GM10248 (cell line): ENCODE results near the gene KISS1R.

Source experiments
- CTCF ChIA-PET: fragments of 300-600 bp; sonication (Branson Sonifier 250); formaldehyde crosslinking; extraction: SDS; loops from one replicate; lab custom pipeline; 2021; ENCODE audit warnings: antibody characterized with exemption; lab: Yijun Ruan, JAX
- POLR2A ChIA-PET: fragments of 350-650 bp; sonication (Branson Sonifier 250); formaldehyde crosslinking; extraction: SDS; loops from one replicate; lab custom pipeline; 2020; ENCODE audit warnings: antibody characterized with exemption; lab: Yijun Ruan, JAX
- DNase-seq: peaks from one replicate; pipeline ENCODE4 v3.0.0; 2012; ENCODE audit errors: extremely low spot score
- TF ChIP-seq, protein P1 (sequence below): IDR thresholded peaks from 2 replicates; pipeline ENCODE4 v1.5.1; 2012; ENCODE audit warnings: mild to moderate bottlenecking, low read depth; ENCODE audit errors: extremely low read depth, missing control alignments, control extremely low read depth

KISS1R gene

DNA sequence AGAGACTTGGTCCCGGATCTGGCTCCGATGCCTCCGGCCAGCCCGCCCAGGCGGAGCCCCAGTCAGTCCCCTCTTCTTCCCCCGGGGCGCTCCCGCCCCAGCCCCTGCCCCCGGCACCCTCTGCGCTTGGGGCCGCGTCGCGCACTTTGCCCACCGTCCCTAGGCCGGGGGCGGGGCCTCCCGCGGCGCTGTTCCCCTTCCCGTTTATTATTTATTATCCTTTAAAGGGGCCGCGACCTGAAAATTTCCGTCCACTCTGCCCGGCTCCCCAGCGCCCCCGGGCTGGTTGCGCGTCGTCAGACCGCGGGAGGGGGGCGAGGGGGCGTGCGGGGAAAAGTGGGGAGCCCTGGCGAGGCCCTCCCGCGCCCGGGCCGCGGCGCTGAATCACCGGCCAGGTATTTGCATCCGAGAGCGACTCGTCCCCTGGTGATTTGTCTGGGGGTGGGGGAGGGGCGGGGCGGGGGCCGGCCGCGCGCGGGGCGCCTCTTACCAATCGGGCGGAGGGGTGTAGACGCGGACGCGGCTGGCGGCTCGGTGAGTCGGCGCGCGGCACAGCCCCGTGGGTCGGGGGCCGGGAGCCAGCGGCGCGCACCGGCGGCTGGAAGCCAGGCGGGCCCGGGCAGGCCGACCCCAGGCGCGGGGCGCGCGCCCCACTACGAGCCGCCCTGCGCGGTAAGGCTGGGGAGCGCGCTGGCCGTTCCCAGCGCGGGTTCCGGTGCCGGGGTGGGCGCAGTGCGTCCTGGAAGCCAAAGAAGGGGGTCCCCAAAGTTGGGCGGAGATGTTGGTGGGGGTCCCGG lies 8.6 kb downstream of the KISS1R start, which contains the start of gene ARID3A:
Gene ARID3A (plus strand): TSS at position 510 of the 797 bp plus-strand sequence. CDS start 3,494 bp downstream, outside the sequence.
- peak; percentile 88 for DNase-seq
- TF ChIP-seq, protein P1, sequence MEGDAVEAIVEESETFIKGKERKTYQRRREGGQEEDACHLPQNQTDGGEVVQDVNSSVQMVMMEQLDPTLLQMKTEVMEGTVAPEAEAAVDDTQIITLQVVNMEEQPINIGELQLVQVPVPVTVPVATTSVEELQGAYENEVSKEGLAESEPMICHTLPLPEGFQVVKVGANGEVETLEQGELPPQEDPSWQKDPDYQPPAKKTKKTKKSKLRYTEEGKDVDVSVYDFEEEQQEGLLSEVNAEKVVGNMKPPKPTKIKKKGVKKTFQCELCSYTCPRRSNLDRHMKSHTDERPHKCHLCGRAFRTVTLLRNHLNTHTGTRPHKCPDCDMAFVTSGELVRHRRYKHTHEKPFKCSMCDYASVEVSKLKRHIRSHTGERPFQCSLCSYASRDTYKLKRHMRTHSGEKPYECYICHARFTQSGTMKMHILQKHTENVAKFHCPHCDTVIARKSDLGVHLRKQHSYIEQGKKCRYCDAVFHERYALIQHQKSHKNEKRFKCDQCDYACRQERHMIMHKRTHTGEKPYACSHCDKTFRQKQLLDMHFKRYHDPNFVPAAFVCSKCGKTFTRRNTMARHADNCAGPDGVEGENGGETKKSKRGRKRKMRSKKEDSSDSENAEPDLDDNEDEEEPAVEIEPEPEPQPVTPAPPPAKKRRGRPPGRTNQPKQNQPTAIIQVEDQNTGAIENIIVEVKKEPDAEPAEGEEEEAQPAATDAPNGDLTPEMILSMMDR, result no peak
- ChIA-PET POLR2A (no interaction called here), CTCF (interaction anchor here (1.8 to 7.1 kb wide), 2 partner anchors 21 to 59 kb away, joined by 3 to 136 read pairs; partner anchors contain the start of gene WDR18)

DNA sequence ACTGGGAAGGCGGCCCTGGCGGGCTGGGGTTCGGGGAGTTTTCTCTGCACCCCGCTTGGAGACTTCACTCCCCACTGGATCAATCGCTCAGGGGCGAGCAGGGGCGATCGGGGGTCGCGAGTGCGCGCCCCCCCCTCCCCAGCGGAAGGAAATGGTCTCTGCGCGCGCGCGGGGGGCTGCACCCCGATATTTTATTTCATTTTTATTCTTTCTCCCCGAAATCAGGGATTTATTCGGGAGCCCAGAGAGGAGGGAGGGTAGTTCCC lies 9.1 kb downstream of the KISS1R start:
- ChIA-PET POLR2A (no interaction called here), CTCF (no interaction called here)
- TF ChIP-seq, protein P1, result no peak
- DNase-seq, result no peak

DNA sequence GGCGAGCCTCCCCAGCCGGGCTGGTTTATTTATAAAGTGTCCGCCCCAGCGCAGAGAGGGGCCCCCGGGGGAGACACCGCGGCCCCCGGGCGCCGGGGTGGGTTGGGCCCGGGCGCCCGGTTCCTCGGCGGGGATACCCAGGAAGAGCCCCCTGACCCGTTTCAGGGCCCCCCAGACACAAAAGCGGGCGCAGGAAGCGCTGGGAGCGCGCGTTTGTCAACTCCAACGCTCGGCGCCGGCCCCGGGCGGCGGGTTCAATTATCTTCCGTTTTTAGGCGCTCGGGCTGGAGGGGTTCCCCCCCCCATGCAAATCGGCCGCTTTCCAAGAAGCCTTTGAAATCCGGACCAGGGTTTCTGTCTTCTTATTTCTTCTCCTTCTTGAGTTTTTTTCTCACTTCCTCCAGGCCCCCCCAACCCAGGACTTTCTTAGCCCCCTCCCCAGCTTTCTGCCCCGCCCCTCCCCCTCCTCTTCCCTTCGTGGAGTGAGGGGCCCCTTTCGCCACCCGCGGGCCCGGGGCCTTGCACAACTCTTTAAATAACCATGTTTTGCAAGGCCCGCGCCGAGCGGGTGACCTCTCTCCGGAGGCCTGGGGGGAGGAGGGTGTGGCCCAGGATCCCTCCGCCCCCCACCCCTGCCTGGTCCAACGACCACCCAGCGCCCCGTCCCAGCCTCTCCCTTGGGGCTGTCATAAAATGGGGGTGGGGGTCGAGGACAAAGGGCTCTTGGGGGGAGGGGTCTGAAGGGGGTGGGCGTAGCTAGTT lies 9.6 kb downstream of the KISS1R start:
- CTCF ChIA-PET, result interaction anchor here (1.1 kb wide), 1 partner anchor 58 kb away, joined by 4 read pairs; the partner anchor contains the start of gene WDR18
- TF ChIP-seq, protein P1, result no peak
- DNase-seq, result peak; percentile 75
- POLR2A ChIA-PET, result no interaction called here

DNA sequence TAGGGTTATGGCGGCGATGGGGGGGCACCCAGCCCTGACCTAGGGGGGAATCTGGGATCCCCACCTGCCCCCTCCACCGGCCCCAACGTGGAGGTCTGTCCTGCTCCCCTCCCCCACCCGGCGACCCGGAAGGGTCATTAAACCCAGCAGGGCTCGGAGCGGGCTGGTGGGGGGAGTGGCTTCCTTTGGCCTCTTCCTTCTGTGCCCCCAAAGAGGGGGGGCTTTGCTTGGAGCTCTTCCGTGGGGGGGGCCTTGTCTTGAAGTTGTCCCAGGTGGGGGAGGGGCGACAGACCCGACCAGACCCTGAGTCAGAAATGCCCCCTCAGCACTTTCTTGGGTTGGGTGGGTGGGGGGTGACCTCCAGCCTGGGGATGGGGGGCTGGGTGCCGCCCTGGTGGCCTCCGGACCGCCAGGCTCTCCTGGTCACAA lies 10.2 kb downstream of the KISS1R start:
- ChIA-PET POLR2A (no interaction called here), CTCF (interaction anchor here (1.1 kb wide), 1 partner anchor 57 kb away, joined by 4 read pairs; the partner anchor contains the start of gene WDR18)
- no peak for DNase-seq
- TF ChIP-seq, protein P1, result no peak

DNA sequence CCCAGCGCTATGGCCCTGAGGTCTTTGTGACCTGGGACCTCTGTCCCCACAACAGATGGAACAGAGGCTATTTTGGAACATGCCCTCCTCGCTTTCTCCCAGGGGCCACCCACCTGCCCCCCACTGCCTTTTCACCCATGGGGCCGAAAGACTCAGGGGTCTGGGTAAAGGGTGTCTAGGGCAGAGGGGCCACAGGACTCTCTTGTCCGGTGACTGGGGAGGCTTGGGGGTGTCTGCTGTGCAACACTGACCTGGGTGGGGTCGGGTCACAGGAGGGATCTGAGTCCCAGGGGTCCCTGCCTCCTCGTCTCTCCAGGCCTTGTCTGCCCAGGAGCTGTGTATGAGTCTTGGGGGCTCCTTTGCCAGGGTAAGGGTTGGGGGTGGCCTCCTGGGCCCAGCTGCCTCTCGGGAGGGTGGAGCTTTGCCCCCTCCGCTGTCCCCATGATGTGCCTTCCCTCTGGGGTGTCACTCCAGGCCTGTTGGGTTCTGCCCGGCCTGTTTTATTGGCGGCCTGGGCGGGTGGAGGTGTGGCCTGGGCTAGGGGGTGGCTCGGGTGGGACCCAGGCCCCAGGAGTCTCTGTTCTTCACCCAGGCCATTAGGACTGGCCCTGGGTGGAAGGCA lies 10.8 kb downstream of the KISS1R start:
- ChIA-PET CTCF (interaction anchor here (1.1 kb wide), 1 partner anchor 56 kb away, joined by 4 read pairs; the partner anchor contains the start of gene WDR18), POLR2A (no interaction called here)
- TF ChIP-seq, protein P1, result no peak
- no peak for DNase-seq
